ENCODE measurements around the gene GSTO1.

GSTO1 gene

DNA sequence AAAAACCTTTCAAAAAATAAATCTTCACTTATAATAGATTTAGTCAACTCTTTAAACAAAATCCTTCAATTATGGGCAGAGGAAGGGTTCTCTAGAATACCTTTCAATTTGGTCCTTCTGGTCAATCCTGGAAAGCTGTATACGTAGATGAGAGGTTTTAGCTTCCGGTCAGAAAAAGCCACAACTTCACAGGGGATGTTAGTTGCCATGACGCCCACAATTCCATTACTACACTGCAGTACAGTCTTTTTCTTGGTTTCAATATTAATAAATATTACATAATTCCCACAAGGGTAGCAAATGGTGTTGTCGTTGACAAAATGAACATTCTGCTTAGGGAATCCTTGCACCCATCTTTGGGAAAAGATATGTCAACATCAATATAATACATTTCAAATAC is 24.2 kb upstream of the GSTO1 start:
- TF ChIP-seq, protein P1, sequence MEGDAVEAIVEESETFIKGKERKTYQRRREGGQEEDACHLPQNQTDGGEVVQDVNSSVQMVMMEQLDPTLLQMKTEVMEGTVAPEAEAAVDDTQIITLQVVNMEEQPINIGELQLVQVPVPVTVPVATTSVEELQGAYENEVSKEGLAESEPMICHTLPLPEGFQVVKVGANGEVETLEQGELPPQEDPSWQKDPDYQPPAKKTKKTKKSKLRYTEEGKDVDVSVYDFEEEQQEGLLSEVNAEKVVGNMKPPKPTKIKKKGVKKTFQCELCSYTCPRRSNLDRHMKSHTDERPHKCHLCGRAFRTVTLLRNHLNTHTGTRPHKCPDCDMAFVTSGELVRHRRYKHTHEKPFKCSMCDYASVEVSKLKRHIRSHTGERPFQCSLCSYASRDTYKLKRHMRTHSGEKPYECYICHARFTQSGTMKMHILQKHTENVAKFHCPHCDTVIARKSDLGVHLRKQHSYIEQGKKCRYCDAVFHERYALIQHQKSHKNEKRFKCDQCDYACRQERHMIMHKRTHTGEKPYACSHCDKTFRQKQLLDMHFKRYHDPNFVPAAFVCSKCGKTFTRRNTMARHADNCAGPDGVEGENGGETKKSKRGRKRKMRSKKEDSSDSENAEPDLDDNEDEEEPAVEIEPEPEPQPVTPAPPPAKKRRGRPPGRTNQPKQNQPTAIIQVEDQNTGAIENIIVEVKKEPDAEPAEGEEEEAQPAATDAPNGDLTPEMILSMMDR (conservative IDR thresholded peaks at IDR 0.05; ENCODE audit: low read depth, low read length), result no peak
- no peak for DNase-seq (ENCODE audit: low read depth)
- H3K4me3 ChIP-seq (ENCODE audit: low read length), result no peak overlapping the region

DNA sequence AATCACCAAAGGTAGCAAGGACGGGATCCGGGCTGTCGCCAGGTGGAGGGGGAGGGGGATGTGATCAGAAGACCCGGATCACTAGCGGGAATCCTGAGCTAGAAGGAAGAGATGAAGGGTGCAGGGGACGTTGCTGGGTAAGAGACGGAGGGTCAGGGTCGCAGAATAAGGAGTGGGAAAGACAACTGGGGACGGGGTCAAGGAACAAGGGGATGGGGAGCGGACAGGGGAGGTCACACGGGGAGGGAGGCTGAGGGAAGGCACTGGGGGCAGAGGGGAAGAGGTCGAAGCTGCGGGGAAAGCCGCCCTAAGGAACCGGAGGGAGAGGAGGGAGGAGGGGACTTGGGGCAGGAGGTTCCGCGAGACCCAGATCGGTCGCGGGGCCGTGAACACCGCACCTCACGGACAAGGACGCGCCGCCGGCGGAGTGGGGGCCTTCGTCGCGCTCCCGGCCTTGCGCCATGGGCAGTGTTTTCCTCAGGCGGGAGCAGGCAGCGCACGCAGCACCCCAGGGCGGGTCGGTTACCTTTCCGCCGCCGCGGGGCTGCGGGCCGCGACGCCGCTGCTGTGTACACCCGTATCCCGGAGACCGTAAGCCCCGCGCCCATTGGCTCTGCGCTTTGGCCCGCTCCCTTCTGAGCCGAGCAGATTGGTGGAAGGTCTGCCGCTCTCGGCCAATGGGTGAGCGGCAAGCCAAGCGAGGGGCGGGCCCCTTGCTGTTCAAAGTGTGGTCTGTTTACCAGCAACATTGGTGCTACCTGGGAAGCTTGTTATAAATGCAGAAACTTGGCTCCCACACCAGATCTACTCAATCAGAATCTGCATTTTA is 22.7 kb upstream of the GSTO1 start, which contains the start of gene CFAP43:
Gene CFAP43, minus strand, starts transcription at position 581 of the 829 bp plus-strand sequence. Its CDS starts 118 bp downstream, at position 463.
- H3K4me3 ChIP-seq (ENCODE audit: low read length), result peak within 1 kb of the TSS; percentile 88
- peak; percentile 83 for DNase-seq (ENCODE audit: low read depth)
- TF ChIP-seq, protein P1 (conservative IDR thresholded peaks at IDR 0.05; ENCODE audit: low read depth, low read length), result no peak

DNA sequence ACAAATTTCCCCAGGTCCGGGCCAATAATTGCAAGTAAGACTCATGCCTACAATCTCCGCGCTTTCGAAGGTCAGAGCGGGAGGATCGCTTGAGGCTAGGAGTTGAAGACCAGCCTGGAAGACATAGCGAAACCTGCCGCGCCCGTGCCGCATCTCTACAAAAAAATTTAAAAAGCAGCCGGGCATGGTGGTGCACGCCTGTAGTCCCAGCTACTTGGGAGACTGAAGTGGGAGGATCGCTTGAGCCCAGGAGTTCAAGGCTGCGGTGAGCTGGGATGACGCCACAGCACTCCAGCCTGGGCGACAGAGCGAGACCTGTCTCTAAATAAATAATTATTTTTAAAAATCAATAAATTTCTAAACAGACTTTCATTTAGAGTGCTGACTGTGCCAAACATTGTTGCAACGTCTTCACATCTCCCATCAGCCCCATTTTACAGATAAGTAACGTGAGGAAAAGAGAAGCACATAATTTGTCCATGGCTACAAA is 22.0 kb upstream of the GSTO1 start:
- TF ChIP-seq, protein P1 (conservative IDR thresholded peaks at IDR 0.05; ENCODE audit: low read depth, low read length), result no peak
- no peak for DNase-seq (ENCODE audit: low read depth)
- peak overlapping the region; percentile 88 for H3K4me3 ChIP-seq (ENCODE audit: low read length)

DNA sequence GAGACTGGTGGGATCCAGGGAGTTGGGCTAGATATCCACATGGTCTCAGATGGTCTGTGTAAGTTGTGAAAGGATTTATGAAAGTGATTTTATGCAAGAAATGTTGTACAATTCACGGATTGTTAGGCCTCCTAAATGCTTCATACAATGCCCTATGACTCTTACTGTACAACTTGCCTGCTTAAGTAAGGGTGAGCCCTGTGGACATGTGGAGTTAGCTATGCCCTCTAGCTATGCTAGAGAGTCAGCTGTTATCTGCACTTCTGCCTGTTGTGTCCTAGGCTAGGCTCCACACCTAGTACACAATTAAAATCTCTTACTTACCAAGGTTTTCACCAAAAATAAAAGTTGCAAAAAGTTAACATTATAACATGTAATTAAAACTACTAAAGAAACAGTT is 20.9 kb upstream of the GSTO1 start:
- no peak overlapping the region for H3K4me3 ChIP-seq (ENCODE audit: low read length)
- no peak for DNase-seq (ENCODE audit: low read depth)
- TF ChIP-seq, protein P1 (conservative IDR thresholded peaks at IDR 0.05; ENCODE audit: low read depth, low read length), result no peak

DNA sequence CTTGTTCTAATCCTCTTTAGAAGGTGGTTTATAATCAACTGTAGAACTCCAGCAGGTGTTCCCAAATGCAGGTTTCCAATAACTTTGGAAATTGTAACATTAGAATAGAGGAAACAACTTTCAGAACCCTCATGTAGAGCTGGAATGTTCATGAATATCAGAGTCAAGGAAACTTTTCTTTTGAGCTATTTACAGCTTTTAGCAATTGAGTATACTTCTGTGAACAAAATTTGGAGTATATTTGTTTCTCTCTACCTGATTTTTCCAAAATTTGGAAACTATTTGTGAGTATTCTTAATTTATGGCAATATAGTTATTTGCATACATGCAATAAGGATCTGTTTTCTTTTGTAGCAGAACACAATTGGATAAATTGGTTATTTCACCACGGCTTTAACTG is 19.8 kb upstream of the GSTO1 start:
- H3K4me3 ChIP-seq (ENCODE audit: low read length), result no peak overlapping the region
- DNase-seq (ENCODE audit: low read depth), result no peak
- TF ChIP-seq, protein P1 (conservative IDR thresholded peaks at IDR 0.05; ENCODE audit: low read depth, low read length), result no peak

DNA sequence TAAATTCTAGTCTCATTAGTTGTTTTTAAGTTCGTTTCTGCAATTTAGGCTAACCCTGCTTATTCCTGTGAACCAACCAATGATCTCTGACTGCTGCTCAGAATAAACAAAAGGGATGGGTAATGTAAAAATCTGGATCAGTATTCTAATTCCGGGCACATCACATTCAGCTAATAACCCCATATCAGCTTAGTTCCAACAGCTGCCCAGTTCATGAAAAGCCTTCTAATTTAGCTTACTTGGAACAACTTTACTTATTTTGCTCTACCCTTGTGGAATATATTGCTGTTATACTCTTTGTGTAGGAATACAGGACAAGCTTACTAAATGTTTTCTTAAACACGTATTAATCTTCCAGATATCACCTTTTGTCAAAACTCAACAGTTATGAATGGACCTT is 18.9 kb upstream of the GSTO1 start:
- TF ChIP-seq, protein P1 (conservative IDR thresholded peaks at IDR 0.05; ENCODE audit: low read depth, low read length), result no peak
- H3K4me3 ChIP-seq (ENCODE audit: low read length), result no peak overlapping the region
- DNase-seq (ENCODE audit: low read depth), result no peak

DNA sequence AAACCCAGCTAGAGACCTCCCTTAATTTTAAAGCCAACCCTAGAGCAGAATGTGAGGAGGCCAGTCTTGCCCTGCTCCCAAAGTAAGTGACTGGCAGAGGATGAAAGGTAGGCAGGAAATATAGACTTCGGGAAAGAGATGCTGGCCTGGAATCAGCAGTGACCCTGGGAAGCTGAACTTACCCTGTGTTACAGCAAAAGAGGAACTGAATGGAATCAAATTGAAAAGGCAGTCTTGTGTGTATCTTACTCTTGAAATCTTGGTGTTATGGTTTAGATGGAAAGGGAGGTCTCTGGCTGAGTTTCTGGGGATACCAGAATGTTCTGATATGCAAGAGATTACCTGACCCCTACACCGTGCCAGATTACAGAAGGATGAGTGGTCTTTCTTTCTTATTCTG is 14.6 kb upstream of the GSTO1 start:
- no peak for DNase-seq (ENCODE audit: low read depth)
- no peak overlapping the region for H3K4me3 ChIP-seq (ENCODE audit: low read length)
- TF ChIP-seq, protein P1 (conservative IDR thresholded peaks at IDR 0.05; ENCODE audit: low read depth, low read length), result no peak
